Measurements from ENCODE around the gene HAO2. TPM values are rescaled to one million over a fixed set of nuclear protein-coding genes. Genes with fewer than 3 reads are reported as not detected.
"Not testable (repeated sequence)": the region's sequence is repeated elsewhere in the genome, so short reads cannot be mapped to it uniquely, and the experiment has no call there.

HAO2 gene
- total RNA-seq, 1 experiment from 2014 or later = not detected

GRCh38 chr1:119347858-119348257 is 20.7 kb upstream of the HAO2 start:
- BruUV-seq (replicated peaks) = no TSS peak
- ChIA-PET CTCF (no interaction called here), POLR2A (no interaction called here)
- Histone ChIP-seq H3K9me3 (ENCODE audit: control insufficient read depth, insufficient read depth, low read depth, low read length) (no peaks in the 10 kb centered on the region), H3K36me3 (ENCODE audit: control insufficient read depth, insufficient read depth, low read length) (no peaks in the 10 kb centered on the region), H3K4me1 (ENCODE audit: control insufficient read depth, insufficient read depth, low read length) (no peaks in the 10 kb centered on the region), H3K27me3 (ENCODE audit: control insufficient read depth, insufficient read depth, low read length) (no peaks in the 10 kb centered on the region), H3K27ac (ENCODE audit: low read length) (no peak overlapping the region), H3K4me3 (ENCODE audit: low read depth in 2 of 2, low read length in 2 of 2) (no peak overlapping the region)
- TF ChIP-seq REST (IDR thresholded peaks at IDR 0.05; ENCODE audit: insufficient read depth in 1 of 2, low read depth in 2 of 2, low read length in 1 of 2) = no peak
- TF ChIP-seq CTCF (IDR thresholded peaks at IDR 0.05) = no peak
- no peak for TF ChIP-seq TCF7L2 (IDR thresholded peaks at IDR 0.05; ENCODE audit: low read depth, low read length)
- no peak for TF ChIP-seq POLR2AphosphoS5 (IDR thresholded peaks at IDR 0.05; ENCODE audit: low read depth, low read length)
- no peak for TF ChIP-seq SIN3A (IDR thresholded peaks at IDR 0.05; ENCODE audit: borderline replicate concordance, insufficient read depth, low read depth, low read length)
- intact Hi-C loops (cut with micrococcal nuclease; ENCODE audit: unreplicated experiment) = no loop called here
- DNase-seq (ENCODE audit: low read depth, low spot score) (no peak), ATAC-seq (no peak)
- in situ Hi-C loops (cut with HindIII; ENCODE audit: low pct_unique_long_range_greater_than_20kb, low sequenced_read_pairs) = no loop called here

GRCh38 chr1:119348941-119349340 is 19.6 kb upstream of the HAO2 start:
- TF ChIP-seq CTCF (IDR thresholded peaks at IDR 0.05) = no peak
- TF ChIP-seq SIN3A (IDR thresholded peaks at IDR 0.05; ENCODE audit: borderline replicate concordance, insufficient read depth, low read depth, low read length) = no peak
- no peak for TF ChIP-seq TCF7L2 (IDR thresholded peaks at IDR 0.05; ENCODE audit: low read depth, low read length)
- TF ChIP-seq POLR2AphosphoS5 (IDR thresholded peaks at IDR 0.05; ENCODE audit: low read depth, low read length) = no peak
- no peak for TF ChIP-seq REST (IDR thresholded peaks at IDR 0.05; ENCODE audit: insufficient read depth in 1 of 2, low read depth in 2 of 2, low read length in 1 of 2)
- Histone ChIP-seq H3K4me1 (ENCODE audit: control insufficient read depth, insufficient read depth, low read length) (no peaks in the 10 kb centered on the region), H3K27ac (ENCODE audit: low read length) (no peak overlapping the region), H3K27me3 (ENCODE audit: control insufficient read depth, insufficient read depth, low read length) (no peaks in the 10 kb centered on the region), H3K9me3 (ENCODE audit: control insufficient read depth, insufficient read depth, low read depth, low read length) (no peaks in the 10 kb centered on the region), H3K36me3 (ENCODE audit: control insufficient read depth, insufficient read depth, low read length) (no peaks in the 10 kb centered on the region), H3K4me3 (ENCODE audit: low read depth in 2 of 2, low read length in 2 of 2) (no peak overlapping the region)
- ATAC-seq (no peak), DNase-seq (ENCODE audit: low read depth, low spot score) (no peak)
- CTCF ChIA-PET = no interaction called here
- in situ Hi-C loops (cut with HindIII; ENCODE audit: low pct_unique_long_range_greater_than_20kb, low sequenced_read_pairs) = no loop called here
- BruUV-seq (replicated peaks) = no TSS peak
- POLR2A ChIA-PET = no interaction called here
- intact Hi-C loops (cut with micrococcal nuclease; ENCODE audit: unreplicated experiment) = no loop called here

GRCh38 chr1:119350866-119351265 is 17.7 kb upstream of the HAO2 start:
- DNase-seq (ENCODE audit: low read depth, low spot score); BruUV-seq (replicated peaks); POLR2A ChIA-PET; H3K4me3 ChIP-seq (ENCODE audit: low read depth in 2 of 2, low read length in 2 of 2); H3K36me3 ChIP-seq (ENCODE audit: control insufficient read depth, insufficient read depth, low read length); CTCF ChIA-PET; H3K27me3 ChIP-seq (ENCODE audit: control insufficient read depth, insufficient read depth, low read length); in situ Hi-C loops (cut with HindIII; ENCODE audit: low pct_unique_long_range_greater_than_20kb, low sequenced_read_pairs); intact Hi-C loops (cut with micrococcal nuclease; ENCODE audit: unreplicated experiment); H3K9me3 ChIP-seq (ENCODE audit: control insufficient read depth, insufficient read depth, low read depth, low read length); H3K4me1 ChIP-seq (ENCODE audit: control insufficient read depth, insufficient read depth, low read length); ATAC-seq; H3K27ac ChIP-seq (ENCODE audit: low read length): not testable (repeated sequence)
